ENCODE measurements around the gene CTU2.
A peak's percentile ranks its signal among the peaks of the same experiment; 100 is the strongest.

Gene CTU2

DNA sequence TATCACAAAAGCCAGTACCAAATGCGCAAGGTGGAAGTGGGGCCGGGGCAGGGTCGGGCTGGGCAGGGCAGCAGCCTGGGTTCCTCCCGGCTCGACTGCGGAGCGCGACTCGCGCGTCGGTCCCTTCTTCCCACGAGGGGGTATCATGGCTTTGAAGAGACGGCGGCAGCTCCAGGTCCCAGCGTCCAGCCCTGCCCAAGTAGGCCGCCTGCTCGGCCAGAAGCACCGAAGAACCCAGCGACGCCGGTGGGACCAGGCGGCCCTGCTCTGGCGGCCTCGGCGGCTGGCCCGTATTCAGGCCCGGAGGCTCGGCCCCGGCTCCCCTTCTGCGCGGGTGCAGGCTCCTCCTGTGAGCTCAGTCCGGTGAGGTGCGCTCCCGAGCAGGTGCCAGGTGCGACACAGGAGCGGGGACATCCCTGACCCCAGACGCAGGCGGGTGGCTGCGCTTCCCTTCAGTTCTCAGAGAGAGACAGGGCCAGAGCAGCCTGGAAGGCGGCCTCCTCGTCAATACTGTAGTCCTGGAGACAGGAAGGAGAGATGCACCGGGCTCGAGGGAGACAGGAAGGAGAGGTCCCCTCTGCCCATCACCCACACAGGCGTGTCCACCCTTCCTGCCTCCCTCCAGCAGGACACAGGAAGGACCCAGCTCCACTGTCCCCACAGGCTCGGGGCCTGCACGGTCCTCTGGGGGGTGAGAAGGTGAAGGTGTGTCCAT is 9.0 kb upstream of the CTU2 start:
- no peak for DNase-seq (ENCODE audit: low read depth)
- TF ChIP-seq, protein P1, sequence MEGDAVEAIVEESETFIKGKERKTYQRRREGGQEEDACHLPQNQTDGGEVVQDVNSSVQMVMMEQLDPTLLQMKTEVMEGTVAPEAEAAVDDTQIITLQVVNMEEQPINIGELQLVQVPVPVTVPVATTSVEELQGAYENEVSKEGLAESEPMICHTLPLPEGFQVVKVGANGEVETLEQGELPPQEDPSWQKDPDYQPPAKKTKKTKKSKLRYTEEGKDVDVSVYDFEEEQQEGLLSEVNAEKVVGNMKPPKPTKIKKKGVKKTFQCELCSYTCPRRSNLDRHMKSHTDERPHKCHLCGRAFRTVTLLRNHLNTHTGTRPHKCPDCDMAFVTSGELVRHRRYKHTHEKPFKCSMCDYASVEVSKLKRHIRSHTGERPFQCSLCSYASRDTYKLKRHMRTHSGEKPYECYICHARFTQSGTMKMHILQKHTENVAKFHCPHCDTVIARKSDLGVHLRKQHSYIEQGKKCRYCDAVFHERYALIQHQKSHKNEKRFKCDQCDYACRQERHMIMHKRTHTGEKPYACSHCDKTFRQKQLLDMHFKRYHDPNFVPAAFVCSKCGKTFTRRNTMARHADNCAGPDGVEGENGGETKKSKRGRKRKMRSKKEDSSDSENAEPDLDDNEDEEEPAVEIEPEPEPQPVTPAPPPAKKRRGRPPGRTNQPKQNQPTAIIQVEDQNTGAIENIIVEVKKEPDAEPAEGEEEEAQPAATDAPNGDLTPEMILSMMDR (IDR thresholded peaks at IDR 0.05; ENCODE audit: control insufficient read depth, extremely low read depth, insufficient read depth) = no peak
- no peak overlapping the region for H3K4me3 ChIP-seq (ENCODE audit: low read depth, low read length)

DNA sequence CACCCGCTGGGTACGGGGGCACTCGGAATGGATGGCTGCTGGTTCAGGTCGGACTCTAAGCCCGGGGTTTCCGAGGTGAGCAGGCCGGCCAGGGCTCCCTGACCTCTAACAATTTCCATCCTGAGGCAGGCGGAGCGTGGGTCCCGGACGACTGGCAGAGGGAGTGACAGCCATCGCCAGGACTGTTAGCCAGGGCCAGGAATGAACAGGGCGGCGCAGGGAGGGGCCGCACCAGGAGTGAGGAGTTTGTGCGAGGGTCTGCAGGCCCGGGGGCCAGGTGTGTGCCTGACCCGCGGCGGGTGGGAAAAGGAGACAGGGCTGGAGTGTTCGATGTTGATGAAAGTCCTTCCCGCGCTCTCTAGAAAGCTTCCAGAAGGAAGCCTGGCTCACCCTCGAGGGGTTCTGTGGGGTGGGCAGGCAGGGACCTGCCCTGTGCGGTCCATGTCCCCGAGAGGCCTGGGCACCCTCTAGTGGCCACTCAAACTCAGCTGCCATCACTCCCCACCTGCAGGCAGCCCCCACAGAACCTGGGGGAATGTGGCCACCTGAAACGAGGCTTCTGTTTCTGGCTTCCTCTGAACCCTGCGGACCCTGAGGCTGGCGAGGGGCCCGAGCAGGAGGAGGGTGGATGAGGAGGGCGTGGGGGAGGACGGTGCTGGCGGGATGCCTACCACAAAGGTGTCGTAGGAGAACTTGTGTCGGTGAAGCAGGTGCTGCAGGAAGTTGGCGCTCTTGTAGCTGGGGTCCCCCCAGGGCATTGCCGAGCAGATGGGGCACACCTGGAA is 8.3 kb upstream of the CTU2 start:
- DNase-seq (ENCODE audit: low read depth) = no peak
- H3K4me3 ChIP-seq (ENCODE audit: low read depth, low read length) = no peak overlapping the region
- TF ChIP-seq, protein P1 (IDR thresholded peaks at IDR 0.05; ENCODE audit: control insufficient read depth, extremely low read depth, insufficient read depth) = peak; percentile 38

DNA sequence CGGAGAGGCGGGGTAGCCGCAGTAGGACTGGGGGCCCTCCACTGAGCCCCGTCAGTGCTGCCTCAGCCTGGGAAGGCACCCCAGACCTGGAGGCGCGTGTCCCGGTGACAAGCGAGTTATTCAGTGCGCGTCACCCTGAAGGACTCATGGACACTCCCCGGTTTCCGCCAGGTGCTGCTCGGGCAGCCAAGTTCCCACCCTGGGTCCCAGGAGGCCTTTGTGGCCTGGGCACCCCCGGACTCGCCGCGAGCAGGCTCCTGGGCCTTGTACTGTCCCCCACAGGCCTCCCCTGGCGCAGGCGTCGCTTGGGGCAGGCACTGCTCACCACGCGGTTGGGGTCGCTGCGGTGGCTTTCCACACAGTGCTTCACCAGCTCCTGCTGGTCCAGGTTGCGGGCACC is 7.7 kb upstream of the CTU2 start:
- TF ChIP-seq, protein P1 (IDR thresholded peaks at IDR 0.05; ENCODE audit: control insufficient read depth, extremely low read depth, insufficient read depth) = no peak
- H3K4me3 ChIP-seq (ENCODE audit: low read depth, low read length) = no peak overlapping the region

DNA sequence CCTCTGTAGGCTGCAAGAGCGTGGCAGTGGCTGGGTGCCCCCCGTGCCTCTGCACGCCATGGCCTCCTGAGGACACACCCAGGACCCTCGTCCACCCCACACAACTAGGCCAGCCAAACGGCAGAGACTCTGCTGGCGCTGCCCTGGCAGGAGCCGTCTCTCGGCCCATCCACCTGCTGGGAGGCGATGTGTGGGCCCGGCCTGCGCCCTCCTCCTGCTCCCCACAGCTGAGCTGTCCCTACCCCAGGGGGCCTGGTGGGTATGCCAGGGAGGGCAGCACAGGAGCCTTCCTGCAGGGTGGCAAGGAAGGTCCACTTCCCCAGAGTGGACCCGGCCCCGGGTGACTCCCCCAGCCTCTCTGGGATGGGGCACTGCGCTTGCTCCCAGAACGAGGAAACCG is 7.1 kb upstream of the CTU2 start:
- no peak overlapping the region for H3K4me3 ChIP-seq (ENCODE audit: low read depth, low read length)
- no peak for DNase-seq (ENCODE audit: low read depth)
- TF ChIP-seq, protein P1 (IDR thresholded peaks at IDR 0.05; ENCODE audit: control insufficient read depth, extremely low read depth, insufficient read depth) = no peak

More for the DNA sequence above, 7.7 kb upstream of the CTU2 start:
- no peak for DNase-seq (ENCODE audit: low read depth)

DNA sequence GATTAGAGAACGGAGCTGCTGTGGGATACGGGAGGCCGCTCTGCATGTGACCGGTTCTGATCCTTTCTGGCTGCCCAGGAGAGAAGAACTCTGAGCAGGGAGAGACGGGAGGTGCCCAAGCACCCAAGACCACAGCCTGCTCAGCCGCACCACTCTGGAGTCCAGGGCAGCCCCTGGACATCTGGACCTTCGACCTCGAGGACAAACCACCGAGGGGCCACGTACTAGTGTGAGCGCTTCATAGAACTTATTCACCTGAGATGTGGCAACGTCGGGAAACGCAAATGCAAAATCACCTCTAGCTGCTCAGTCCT is 6.0 kb upstream of the CTU2 start:
- DNase-seq (ENCODE audit: low read depth) = no peak
- H3K4me3 ChIP-seq (ENCODE audit: low read depth, low read length) = no peak overlapping the region

DNA sequence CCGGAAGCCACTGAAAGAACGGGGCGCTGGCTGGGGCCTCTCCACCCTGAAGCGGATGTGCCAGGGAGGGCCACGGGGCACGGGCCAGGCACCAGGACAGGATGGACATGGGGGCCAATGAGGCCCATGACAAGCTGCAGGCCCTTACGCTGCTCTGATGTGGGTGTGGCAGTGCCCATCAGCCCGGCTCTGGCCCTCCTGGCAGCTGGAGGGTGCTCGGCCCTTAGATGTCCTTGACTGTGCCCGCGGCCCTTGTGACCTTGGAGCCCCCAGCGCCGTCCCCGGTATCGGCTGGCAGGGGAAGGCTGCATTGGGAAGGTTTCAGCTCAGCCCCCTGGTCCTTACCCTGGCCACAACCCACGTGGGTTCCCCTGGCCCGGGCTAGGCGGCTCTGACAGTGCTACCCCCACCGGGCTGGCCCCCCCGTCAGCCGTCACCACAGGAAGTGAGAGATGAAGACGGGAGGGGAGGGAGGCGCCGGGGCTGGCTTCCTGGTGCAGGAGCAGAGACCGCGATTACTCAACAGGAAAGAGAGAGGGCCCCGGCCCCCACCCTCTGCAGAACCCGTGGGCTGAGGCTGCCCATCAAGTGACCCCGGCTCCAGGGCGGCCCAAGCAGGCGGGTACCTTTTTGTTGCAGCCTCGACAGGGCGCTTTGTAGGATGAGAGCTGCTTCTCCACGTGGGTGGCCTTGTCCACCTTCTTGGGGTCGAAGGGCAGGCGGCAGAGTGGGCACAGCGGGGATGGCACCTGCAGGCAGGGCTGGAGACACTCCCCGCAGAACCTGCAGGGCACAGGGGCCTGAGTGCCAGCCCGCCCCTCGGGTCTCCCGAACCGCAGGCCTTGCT is 5.4 kb upstream of the CTU2 start:
- DNase-seq (ENCODE audit: low read depth) = no peak

More for the DNA sequence above, 6.0 kb upstream of the CTU2 start:
- TF ChIP-seq, protein P1 (IDR thresholded peaks at IDR 0.05; ENCODE audit: control insufficient read depth, extremely low read depth, insufficient read depth) = no peak

More for the DNA sequence above, 5.4 kb upstream of the CTU2 start:
- TF ChIP-seq, protein P1 (IDR thresholded peaks at IDR 0.05; ENCODE audit: control insufficient read depth, extremely low read depth, insufficient read depth) = no peak
- H3K4me3 ChIP-seq (ENCODE audit: low read depth, low read length) = no peak overlapping the region
